ENCODE data around the gene CORO2B.

Gene CORO2B

GRCh38 chr15:68734352-68734751, 155.6 kb downstream of the CORO2B start:
- TF ChIP-seq CTCF (conservative IDR thresholded peaks at IDR 0.05; ENCODE audit: low read depth, low read length) = no peak
- no peak overlapping the region for H3K4me3 ChIP-seq (ENCODE audit: low read length)
- no peak for DNase-seq (ENCODE audit: low read depth)

DNA sequence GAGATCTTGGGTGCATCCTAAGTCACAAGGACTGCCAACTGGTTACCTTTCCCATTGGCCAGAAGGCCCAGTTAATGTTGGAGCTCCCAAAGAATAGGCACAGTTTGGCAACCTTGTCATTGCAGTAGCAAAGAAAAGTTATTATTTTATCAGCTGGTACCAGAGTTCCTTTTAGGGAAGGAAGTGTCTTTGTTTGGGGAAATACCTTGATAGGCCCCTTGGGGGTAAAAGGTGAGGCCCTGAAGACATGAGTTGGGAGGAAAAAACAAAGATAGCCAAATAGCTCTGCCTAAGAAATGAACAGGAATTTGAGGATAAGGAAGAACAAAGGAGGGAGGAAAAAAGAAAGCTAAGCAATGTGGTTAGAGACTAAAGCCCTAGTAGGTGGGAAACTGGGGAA, 156.1 kb downstream of the CORO2B start:
- no peak overlapping the region for H3K4me3 ChIP-seq (ENCODE audit: low read length)
- no peak for TF ChIP-seq CTCF (conservative IDR thresholded peaks at IDR 0.05; ENCODE audit: low read depth, low read length)
- DNase-seq (ENCODE audit: low read depth) = no peak

GRCh38 chr15:68735610-68736009, 156.8 kb downstream of the CORO2B start:
- H3K4me3 ChIP-seq (ENCODE audit: low read length) = no peak overlapping the region
- DNase-seq (ENCODE audit: low read depth) = no peak
- no peak for TF ChIP-seq CTCF (conservative IDR thresholded peaks at IDR 0.05; ENCODE audit: low read depth, low read length)

DNA sequence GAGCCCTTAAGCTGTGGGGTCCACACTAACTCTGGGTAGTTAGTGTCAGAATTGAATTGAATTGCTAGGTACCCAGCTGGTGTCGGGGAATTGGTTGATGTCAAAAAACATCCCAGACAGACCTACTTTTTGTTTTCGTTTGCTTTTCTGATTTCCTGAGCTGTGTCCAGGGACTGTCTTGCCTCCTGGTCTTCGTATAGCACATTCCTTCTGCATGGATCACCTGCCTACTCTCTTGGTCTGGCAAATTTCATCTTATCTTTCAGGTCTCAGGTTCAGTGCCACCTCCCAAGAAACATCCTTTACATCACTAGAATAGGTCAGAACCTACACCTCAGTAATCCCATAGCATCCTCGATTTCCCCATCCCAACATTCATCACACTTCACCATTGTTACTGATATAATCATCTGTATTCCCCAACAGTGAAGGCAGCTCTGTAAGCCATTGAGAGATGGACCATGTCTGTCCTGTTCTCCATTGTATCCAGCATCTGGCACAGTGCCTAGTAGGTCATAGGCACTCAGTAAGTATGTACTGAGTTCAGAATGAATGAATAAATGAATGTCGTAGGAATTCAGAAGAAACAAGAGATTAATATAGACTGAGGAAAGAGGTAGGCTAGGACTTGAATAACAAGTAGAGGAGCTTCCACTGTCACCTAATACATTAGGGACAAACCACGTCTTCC, 160.7 kb downstream of the CORO2B start:
- H3K4me3 ChIP-seq (ENCODE audit: low read length) = no peak overlapping the region
- no peak for DNase-seq (ENCODE audit: low read depth)
- no peak for TF ChIP-seq CTCF (conservative IDR thresholded peaks at IDR 0.05; ENCODE audit: low read depth, low read length)

DNA sequence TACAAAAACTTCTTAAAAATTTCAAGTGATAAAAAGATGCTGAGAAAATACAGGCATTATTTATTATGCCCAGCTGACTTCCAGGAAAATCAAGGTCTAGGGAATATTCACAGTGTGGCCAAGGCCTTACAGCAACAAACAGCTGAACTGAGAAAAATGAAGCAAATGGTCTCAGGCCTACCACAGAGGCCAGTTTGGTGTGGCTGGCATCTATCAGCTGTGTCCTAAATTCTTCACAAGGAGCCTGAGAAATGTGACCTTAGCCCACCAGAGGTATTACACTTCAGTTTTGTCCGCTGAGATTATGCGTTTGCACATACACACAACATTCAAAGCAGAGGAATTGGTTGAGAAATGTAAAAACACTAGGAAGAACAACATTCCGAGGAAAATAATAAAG, 164.5 kb downstream of the CORO2B start:
- TF ChIP-seq CTCF (conservative IDR thresholded peaks at IDR 0.05; ENCODE audit: low read depth, low read length) = no peak
- H3K4me3 ChIP-seq (ENCODE audit: low read length) = no peak overlapping the region
- no peak for DNase-seq (ENCODE audit: low read depth)

GRCh38 chr15:68749365-68749764, 170.6 kb downstream of the CORO2B start:
- no peak for TF ChIP-seq CTCF (conservative IDR thresholded peaks at IDR 0.05; ENCODE audit: low read depth, low read length)
- H3K4me3 ChIP-seq (ENCODE audit: low read length) = no peak overlapping the region
- no peak for DNase-seq (ENCODE audit: low read depth)

GRCh38 chr15:68749793-68750192, 171.0 kb downstream of the CORO2B start:
- no peak for DNase-seq (ENCODE audit: low read depth)
- H3K4me3 ChIP-seq (ENCODE audit: low read length) = no peak overlapping the region
- no peak for TF ChIP-seq CTCF (conservative IDR thresholded peaks at IDR 0.05; ENCODE audit: low read depth, low read length)
